Measurements from ENCODE around the gene GALNT3.
A peak's percentile ranks its signal among the peaks of the same experiment; 100 is the strongest.

The GALNT3 gene

DNA sequence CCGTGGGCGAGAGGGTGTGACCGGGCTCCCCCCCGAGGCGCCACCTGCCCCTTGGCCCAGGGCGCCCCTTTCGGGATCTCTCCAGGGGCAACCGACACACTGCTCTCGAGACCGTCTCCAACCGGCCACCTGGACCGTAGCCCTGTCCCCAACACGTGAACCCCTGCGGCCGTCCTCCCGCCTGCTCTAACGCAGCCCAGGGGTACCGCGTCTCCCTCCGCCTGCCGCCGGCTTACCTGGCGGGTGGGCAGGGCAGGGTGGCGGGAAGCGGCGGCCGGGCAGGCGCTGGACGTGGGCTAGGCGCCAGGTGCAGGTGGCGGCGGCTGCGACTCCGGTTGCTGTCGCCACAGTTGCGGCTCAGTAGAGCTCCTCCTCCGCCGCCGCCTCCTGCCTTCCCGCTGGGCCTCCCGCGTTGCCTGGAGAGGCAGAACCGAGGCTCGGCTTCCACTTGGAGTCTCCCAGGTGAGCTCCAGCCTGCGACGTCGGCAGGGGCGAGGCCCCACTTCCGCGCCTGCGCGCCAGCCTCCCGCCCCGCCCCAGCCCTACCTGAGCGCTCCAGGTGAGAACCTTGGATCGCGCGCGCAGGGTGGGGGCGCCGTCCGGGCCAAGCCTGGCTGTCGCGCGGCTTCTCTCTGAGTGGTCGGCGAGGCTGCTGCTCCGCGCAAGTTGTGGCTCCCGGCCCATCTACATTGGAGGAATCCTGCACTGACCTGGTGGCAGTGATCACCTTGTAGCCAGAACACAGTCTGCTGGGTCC, at the start of gene GALNT3:
Gene GALNT3 (minus strand): TSS at position 469 of the 757 bp plus-strand sequence. CDS start 23,547 bp downstream, outside the sequence.
- H3K9ac ChIP-seq (ENCODE audit: low read length) = no peak within 1 kb of the TSS
- H3F3A ChIP-seq (ENCODE audit: insufficient read depth, low read length) = no peaks in the 10 kb centered on the region
- no peaks in the 10 kb centered on the region for H3K36me3 ChIP-seq (ENCODE audit: insufficient read depth, low read length)
- no peak within 1 kb of the TSS for H3K27ac ChIP-seq (ENCODE audit: low read depth, low read length, poor library complexity, severe bottlenecking)
- H3K4me3 ChIP-seq (ENCODE audit: low read depth, low read length, poor library complexity, severe bottlenecking) = peak within 1 kb of the TSS; percentile 60
- H3K4me2 ChIP-seq (ENCODE audit: low read length) = peak within 1 kb of the TSS; percentile 70
- H2AFZ ChIP-seq (ENCODE audit: low read length) = no peak within 1 kb of the TSS
- H3K4me1 ChIP-seq (ENCODE audit: insufficient read depth, low read length, severe bottlenecking) = peaks cover 8% of the 10 kb centered on the region
- H3K9me3 ChIP-seq (ENCODE audit: low read length) = no peaks in the 10 kb centered on the region
- H4K20me1 ChIP-seq (ENCODE audit: insufficient read depth, low read length) = no peaks in the 10 kb centered on the region
- TF ChIP-seq, protein P1, sequence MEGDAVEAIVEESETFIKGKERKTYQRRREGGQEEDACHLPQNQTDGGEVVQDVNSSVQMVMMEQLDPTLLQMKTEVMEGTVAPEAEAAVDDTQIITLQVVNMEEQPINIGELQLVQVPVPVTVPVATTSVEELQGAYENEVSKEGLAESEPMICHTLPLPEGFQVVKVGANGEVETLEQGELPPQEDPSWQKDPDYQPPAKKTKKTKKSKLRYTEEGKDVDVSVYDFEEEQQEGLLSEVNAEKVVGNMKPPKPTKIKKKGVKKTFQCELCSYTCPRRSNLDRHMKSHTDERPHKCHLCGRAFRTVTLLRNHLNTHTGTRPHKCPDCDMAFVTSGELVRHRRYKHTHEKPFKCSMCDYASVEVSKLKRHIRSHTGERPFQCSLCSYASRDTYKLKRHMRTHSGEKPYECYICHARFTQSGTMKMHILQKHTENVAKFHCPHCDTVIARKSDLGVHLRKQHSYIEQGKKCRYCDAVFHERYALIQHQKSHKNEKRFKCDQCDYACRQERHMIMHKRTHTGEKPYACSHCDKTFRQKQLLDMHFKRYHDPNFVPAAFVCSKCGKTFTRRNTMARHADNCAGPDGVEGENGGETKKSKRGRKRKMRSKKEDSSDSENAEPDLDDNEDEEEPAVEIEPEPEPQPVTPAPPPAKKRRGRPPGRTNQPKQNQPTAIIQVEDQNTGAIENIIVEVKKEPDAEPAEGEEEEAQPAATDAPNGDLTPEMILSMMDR (IDR thresholded peaks at IDR 0.05; ENCODE audit: low read length) = no peak
- no peak for TF ChIP-seq EZH2 (IDR thresholded peaks at IDR 0.05; ENCODE audit: borderline replicate concordance, low read length)
- no peaks in the 10 kb centered on the region for H3K9me2 ChIP-seq (ENCODE audit: low read depth, low read length)
- no peaks in the 10 kb centered on the region for H3K79me2 ChIP-seq (ENCODE audit: insufficient read depth, low read length)
- peaks cover 4% of the 10 kb centered on the region; the same call in 1 of the 2 replicates for H3K27me3 ChIP-seq (ENCODE audit: insufficient read depth, low read length)

DNA sequence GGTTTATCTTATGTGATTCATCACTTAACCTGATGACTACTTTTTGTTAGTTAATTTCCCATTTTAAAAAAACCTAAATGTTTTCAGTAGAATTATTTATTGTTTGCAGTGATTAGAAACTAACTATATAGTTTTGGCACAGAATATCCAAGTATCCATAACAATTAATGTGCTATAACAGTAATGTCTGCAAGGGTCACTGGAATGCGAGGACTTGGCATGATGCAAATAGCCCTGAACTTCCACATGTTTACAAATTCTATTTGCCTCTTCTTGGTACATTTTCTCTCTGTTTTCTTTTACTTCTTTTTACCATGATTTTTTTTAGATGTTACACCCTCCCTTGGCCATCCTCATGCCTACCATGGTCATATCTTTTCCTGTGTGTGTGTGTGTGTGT, 49.3 kb upstream of the GALNT3 start:
- Histone ChIP-seq H3K4me1 (ENCODE audit: insufficient read depth, low read length, severe bottlenecking) (no peaks in the 10 kb centered on the region), H3K27ac (ENCODE audit: low read depth, low read length, poor library complexity, severe bottlenecking) (no peak overlapping the region), H3K36me3 (ENCODE audit: insufficient read depth, low read length) (no peaks in the 10 kb centered on the region), H3K4me2 (ENCODE audit: low read length) (no peak overlapping the region), H3K79me2 (ENCODE audit: insufficient read depth, low read length) (no peaks in the 10 kb centered on the region), H3K4me3 (ENCODE audit: low read depth, low read length, poor library complexity, severe bottlenecking) (no peak overlapping the region), H3K9me3 (ENCODE audit: low read length) (no peaks in the 10 kb centered on the region), H4K20me1 (ENCODE audit: insufficient read depth, low read length) (no peaks in the 10 kb centered on the region), H3K9ac (ENCODE audit: low read length) (no peak overlapping the region), H3K9me2 (ENCODE audit: low read depth, low read length) (no peaks in the 10 kb centered on the region), H2AFZ (ENCODE audit: low read length) (no peak overlapping the region), H3F3A (ENCODE audit: insufficient read depth, low read length) (no peaks in the 10 kb centered on the region), H3K27me3 (ENCODE audit: insufficient read depth, low read length) (no peaks in the 10 kb centered on the region)
- TF ChIP-seq, protein P1 (IDR thresholded peaks at IDR 0.05; ENCODE audit: low read length) = no peak
- no peak for TF ChIP-seq EZH2 (IDR thresholded peaks at IDR 0.05; ENCODE audit: borderline replicate concordance, low read length)

DNA sequence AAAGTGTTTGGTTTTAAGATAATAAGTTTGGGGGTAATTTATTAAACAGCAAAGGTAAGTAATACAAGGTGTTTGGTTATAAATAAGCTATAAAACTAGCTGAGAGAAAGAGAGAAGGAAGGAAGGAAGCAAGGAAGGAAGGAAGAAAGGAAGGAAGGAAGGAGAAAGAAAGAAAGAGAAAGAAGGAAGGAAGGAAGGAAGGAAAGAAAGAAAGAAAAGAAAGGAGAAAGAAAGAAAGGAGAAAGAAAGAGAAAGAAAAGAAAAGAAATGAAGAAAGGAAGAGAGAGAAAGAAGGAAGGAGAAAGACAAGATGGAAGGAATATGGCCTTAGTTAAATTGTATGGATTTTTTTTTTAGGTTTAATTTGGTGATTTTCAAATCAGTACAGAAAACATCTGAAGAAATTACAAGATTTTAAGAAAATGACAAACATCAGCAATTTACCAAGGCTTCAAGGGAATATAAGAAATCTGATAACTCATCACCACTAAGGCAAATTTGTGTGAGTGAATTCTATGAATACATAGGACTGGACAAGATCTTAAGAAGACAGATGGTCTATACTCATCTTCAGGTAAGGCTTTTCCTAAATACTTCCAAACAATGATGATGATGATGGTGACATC, 46.4 kb upstream of the GALNT3 start:
- Histone ChIP-seq H3F3A (ENCODE audit: insufficient read depth, low read length) (no peaks in the 10 kb centered on the region), H3K27ac (ENCODE audit: low read depth, low read length, poor library complexity, severe bottlenecking) (no peak overlapping the region), H3K36me3 (ENCODE audit: insufficient read depth, low read length) (no peaks in the 10 kb centered on the region), H3K27me3 (ENCODE audit: insufficient read depth, low read length) (no peaks in the 10 kb centered on the region), H2AFZ (ENCODE audit: low read length) (no peak overlapping the region), H3K9me2 (ENCODE audit: low read depth, low read length) (no peaks in the 10 kb centered on the region), H3K9me3 (ENCODE audit: low read length) (no peaks in the 10 kb centered on the region), H3K4me1 (ENCODE audit: insufficient read depth, low read length, severe bottlenecking) (no peaks in the 10 kb centered on the region), H4K20me1 (ENCODE audit: insufficient read depth, low read length) (no peaks in the 10 kb centered on the region), H3K4me2 (ENCODE audit: low read length) (no peak overlapping the region), H3K9ac (ENCODE audit: low read length) (no peak overlapping the region), H3K4me3 (ENCODE audit: low read depth, low read length, poor library complexity, severe bottlenecking) (no peak overlapping the region), H3K79me2 (ENCODE audit: insufficient read depth, low read length) (no peaks in the 10 kb centered on the region)
- TF ChIP-seq, protein P1 (IDR thresholded peaks at IDR 0.05; ENCODE audit: low read length) = no peak
- TF ChIP-seq EZH2 (IDR thresholded peaks at IDR 0.05; ENCODE audit: borderline replicate concordance, low read length) = no peak

All from OCI-LY1 (cell line).